PC-3 (cell line): ENCODE data around the gene SAP30BP.

Source experiments
- CTCF ChIP-seq: fragments of 300-600 bp; sonication (generic); conservative IDR thresholded peaks from 2 replicates; pipeline ENCODE4 v1.5.1; 2017; ENCODE audit warnings: antibody characterized with exemption, low read depth, mild to moderate bottlenecking, low read length
- EZH2phosphoT487 ChIP-seq: fragments of 300-600 bp; sonication (generic); IDR thresholded peaks from 2 replicates; pipeline ENCODE4 v1.6.1; 2018; ENCODE audit warnings: mild to moderate bottlenecking, antibody characterized with exemption, low read length, borderline replicate concordance

DNA sequence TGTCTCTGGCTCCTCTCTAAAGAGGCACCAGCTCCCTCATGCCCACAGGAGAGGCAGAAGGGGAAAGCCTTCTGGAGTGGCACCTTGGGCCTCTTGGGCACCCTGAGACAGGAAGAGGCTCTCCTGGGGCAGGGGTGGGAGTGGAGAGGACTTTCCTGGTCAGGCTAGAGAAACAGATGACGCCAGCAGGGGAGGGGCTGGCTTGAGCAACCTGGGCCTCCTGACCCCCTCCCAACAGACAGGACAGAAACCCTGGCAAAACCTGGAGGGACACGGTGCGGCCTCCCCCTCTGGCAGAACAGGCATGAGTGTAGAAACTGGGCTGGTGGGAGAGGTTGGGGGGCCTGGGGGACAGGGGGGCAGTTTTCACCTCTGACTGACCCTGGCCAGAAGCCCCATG is 27.8 kb upstream of the SAP30BP start:
- TF ChIP-seq CTCF (no peak), EZH2phosphoT487 (no peak)
